ENCODE data around the gene PLPPR3.

Gene PLPPR3

DNA sequence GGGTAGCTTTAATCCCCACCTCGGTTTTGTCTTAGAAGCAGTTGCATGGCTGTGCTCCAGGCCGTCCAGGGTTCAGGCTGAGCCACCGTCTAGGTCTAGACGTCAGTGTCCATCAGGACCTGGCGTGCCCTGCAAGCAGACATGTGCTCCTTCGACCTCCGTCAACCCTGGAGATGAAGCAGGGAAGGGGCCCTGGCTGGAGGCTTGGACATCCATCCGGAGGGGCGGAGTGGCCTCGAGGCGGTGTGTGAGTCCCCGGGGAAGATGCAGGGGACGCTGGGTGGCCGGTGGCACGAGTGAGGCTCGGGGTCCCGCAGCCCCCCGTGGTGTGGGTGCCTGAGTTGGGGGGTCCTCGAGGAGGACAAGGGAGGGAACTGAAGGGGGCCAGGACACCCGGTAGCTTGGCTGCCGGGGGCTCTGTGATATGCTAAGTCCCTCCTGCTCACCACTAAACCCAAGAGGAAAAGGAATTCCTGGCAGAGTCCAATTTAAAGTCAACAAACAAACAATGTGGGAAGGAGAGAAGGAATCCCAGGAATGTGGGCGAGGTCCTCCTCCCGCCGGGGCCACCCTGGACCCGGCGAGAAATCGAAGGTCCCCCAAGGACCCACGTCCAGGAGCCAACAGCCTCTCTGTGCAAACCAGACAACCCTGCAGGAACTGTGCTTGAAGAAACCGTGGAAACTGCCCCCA is 39.4 kb downstream of the PLPPR3 start:
- Histone ChIP-seq H3K9ac (no peak overlapping the region), H3K27me3 (ENCODE audit: insufficient read depth, low read depth) (peaks cover 55% of the 10 kb centered on the region), H2AFZ (ENCODE audit: low read depth) (no peak overlapping the region), H3K4me1 (ENCODE audit: low read depth, poor library complexity, severe bottlenecking) (no peaks in the 10 kb centered on the region), H3K36me3 (ENCODE audit: insufficient read depth) (no peaks in the 10 kb centered on the region), H3K4me3 (IDR thresholded peaks at IDR 0.05; ENCODE audit: insufficient read depth, low read depth, low read length) (no peak overlapping the region), H4K20me1 (ENCODE audit: insufficient read depth) (no peaks in the 10 kb centered on the region), H3K4me2 (no peak overlapping the region), H3K27ac (no peak overlapping the region), H3K79me2 (ENCODE audit: insufficient read depth, low read depth) (no peaks in the 10 kb centered on the region)
- TF ChIP-seq, protein P1, sequence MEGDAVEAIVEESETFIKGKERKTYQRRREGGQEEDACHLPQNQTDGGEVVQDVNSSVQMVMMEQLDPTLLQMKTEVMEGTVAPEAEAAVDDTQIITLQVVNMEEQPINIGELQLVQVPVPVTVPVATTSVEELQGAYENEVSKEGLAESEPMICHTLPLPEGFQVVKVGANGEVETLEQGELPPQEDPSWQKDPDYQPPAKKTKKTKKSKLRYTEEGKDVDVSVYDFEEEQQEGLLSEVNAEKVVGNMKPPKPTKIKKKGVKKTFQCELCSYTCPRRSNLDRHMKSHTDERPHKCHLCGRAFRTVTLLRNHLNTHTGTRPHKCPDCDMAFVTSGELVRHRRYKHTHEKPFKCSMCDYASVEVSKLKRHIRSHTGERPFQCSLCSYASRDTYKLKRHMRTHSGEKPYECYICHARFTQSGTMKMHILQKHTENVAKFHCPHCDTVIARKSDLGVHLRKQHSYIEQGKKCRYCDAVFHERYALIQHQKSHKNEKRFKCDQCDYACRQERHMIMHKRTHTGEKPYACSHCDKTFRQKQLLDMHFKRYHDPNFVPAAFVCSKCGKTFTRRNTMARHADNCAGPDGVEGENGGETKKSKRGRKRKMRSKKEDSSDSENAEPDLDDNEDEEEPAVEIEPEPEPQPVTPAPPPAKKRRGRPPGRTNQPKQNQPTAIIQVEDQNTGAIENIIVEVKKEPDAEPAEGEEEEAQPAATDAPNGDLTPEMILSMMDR (conservative IDR thresholded peaks at IDR 0.05; ENCODE audit: low read depth, low read length): no peak

GRCh38 chr19:781800-782184 is 40.0 kb downstream of the PLPPR3 start:
- Histone ChIP-seq H3K4me3 (IDR thresholded peaks at IDR 0.05; ENCODE audit: insufficient read depth, low read depth, low read length) (no peak overlapping the region), H2AFZ (ENCODE audit: low read depth) (no peak overlapping the region), H3K4me2 (no peak overlapping the region), H3K79me2 (ENCODE audit: insufficient read depth, low read depth) (no peaks in the 10 kb centered on the region), H3K27me3 (ENCODE audit: insufficient read depth, low read depth) (peaks cover 59% of the 10 kb centered on the region), H3K4me1 (ENCODE audit: low read depth, poor library complexity, severe bottlenecking) (no peaks in the 10 kb centered on the region), H3K27ac (no peak overlapping the region), H3K9ac (no peak overlapping the region), H3K36me3 (ENCODE audit: insufficient read depth) (no peaks in the 10 kb centered on the region), H4K20me1 (ENCODE audit: insufficient read depth) (no peaks in the 10 kb centered on the region)
- TF ChIP-seq, protein P1 (conservative IDR thresholded peaks at IDR 0.05; ENCODE audit: low read depth, low read length): no peak

DNA sequence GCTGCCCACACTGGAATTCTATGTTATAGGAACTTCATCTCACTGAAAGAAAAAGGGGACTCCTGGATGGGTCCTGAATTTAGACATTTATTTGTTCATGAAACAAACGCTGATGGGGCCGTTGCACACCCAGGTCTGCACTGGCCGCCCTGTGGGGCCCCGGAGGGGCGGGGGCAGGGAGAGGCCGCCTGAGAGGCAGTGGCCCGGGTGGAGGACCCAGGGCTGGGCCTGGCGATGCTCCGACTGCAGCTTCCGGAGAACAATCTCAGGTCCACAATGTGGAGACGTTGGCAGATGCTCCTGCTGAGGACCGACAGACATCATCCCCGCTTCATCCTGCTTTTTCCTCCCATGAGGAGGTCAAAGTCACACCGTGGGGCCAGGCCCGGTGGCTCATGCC is 40.8 kb downstream of the PLPPR3 start:
- Histone ChIP-seq H3K36me3 (ENCODE audit: insufficient read depth) (no peaks in the 10 kb centered on the region), H4K20me1 (ENCODE audit: insufficient read depth) (no peaks in the 10 kb centered on the region), H3K4me3 (IDR thresholded peaks at IDR 0.05; ENCODE audit: insufficient read depth, low read depth, low read length) (no peak overlapping the region), H3K79me2 (ENCODE audit: insufficient read depth, low read depth) (no peaks in the 10 kb centered on the region), H3K4me1 (ENCODE audit: low read depth, poor library complexity, severe bottlenecking) (no peaks in the 10 kb centered on the region), H3K27ac (no peak overlapping the region), H3K27me3 (ENCODE audit: insufficient read depth, low read depth) (peaks cover 64% of the 10 kb centered on the region), H3K4me2 (no peak overlapping the region), H2AFZ (ENCODE audit: low read depth) (no peak overlapping the region), H3K9ac (no peak overlapping the region)
- TF ChIP-seq, protein P1 (conservative IDR thresholded peaks at IDR 0.05; ENCODE audit: low read depth, low read length): no peak

DNA sequence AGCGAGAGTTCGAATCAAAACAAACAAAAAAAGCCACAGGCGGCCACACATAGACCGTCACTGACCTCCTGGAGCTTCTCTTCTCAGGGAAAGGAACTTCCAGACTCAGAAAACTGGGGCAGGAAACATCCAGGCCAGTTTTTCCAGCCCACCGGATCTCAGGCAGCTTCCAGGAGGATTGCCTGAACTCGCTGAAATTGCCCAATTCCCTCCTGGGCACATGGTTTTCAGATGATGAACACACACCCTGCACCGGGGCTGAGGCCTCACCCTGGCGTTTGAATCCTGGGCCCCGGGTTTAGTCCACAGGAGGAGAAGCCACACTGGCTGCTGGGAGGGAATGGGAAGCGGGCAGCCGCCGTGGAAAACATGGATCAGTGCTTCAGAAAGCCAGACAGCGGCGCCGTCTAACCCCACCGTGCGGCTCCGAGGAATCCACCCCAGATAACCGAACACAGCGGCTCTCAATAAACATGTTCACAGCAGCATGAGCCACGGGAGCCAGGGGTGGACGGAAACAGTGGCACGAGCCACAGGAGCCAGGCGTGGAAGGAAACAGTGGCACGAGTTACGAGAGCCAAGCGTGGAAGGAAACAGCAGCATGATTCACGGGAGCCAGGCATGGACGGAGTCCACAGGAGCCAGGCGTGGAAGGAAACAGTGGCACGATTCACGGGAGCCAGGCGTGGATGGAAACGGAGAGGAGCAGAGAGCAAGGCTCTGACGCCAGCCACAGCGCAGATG is 42.7 kb downstream of the PLPPR3 start:
- H3K27ac ChIP-seq: no peak overlapping the region
- no peaks in the 10 kb centered on the region for H4K20me1 ChIP-seq (ENCODE audit: insufficient read depth)
- peaks cover 73% of the 10 kb centered on the region for H3K27me3 ChIP-seq (ENCODE audit: insufficient read depth, low read depth)
- no peak overlapping the region for H3K4me2 ChIP-seq
- H2AFZ ChIP-seq (ENCODE audit: low read depth): no peak overlapping the region
- TF ChIP-seq, protein P1 (conservative IDR thresholded peaks at IDR 0.05; ENCODE audit: low read depth, low read length): no peak
- H3K4me1 ChIP-seq (ENCODE audit: low read depth, poor library complexity, severe bottlenecking): no peaks in the 10 kb centered on the region
- H3K4me3 ChIP-seq (IDR thresholded peaks at IDR 0.05; ENCODE audit: insufficient read depth, low read depth, low read length): no peak overlapping the region
- no peaks in the 10 kb centered on the region for H3K79me2 ChIP-seq (ENCODE audit: insufficient read depth, low read depth)
- no peaks in the 10 kb centered on the region for H3K36me3 ChIP-seq (ENCODE audit: insufficient read depth)
- H3K9ac ChIP-seq: no peak overlapping the region

Data from KMS-11 (cell line).